C4-2B (cell line): ENCODE results near the gene GNB4.

Source experiments
- ZFX ChIP-seq: fragments of 450-650 bp; IDR thresholded peaks from 2 replicates; pipeline ENCODE4 v1.6.1; 2017
- TF ChIP-seq, protein P1 (sequence below): fragments of 450-650 bp; conservative IDR thresholded peaks from 2 replicates; pipeline ENCODE4 v1.5.1; 2017; ENCODE audit warnings: mild to moderate bottlenecking

DNA sequence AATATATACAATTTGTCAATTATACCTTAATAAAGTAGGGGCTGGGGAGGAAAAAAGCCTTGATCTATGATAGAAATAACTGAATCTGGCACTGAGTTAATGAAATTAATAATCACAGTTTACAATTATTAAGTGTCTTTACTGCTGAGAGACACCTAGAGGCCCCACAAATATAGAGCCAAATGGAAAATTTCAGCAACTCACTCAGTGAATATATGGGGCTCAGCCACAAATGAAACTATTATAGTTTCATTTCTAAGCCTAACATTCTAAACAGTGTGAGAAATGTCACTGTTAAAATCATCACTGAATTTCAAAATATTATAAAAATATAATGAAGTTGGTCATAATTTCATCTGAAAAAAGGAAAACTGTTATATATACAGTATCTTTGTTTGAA lies 40.3 kb downstream of the GNB4 start:
- TF ChIP-seq, protein P1, sequence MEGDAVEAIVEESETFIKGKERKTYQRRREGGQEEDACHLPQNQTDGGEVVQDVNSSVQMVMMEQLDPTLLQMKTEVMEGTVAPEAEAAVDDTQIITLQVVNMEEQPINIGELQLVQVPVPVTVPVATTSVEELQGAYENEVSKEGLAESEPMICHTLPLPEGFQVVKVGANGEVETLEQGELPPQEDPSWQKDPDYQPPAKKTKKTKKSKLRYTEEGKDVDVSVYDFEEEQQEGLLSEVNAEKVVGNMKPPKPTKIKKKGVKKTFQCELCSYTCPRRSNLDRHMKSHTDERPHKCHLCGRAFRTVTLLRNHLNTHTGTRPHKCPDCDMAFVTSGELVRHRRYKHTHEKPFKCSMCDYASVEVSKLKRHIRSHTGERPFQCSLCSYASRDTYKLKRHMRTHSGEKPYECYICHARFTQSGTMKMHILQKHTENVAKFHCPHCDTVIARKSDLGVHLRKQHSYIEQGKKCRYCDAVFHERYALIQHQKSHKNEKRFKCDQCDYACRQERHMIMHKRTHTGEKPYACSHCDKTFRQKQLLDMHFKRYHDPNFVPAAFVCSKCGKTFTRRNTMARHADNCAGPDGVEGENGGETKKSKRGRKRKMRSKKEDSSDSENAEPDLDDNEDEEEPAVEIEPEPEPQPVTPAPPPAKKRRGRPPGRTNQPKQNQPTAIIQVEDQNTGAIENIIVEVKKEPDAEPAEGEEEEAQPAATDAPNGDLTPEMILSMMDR, result no peak
- TF ChIP-seq ZFX, result no peak
